ENCODE measurements around the gene NUDT3. TPM values are rescaled to one million over a fixed set of nuclear protein-coding genes. Genes with fewer than 3 reads are reported as not detected.
"Not testable (repeated sequence)": the region's sequence is repeated elsewhere in the genome, so short reads cannot be mapped to it uniquely, and the experiment has no call there.

NUDT3 gene
- total and polyA plus RNA-seq, 3 experiments from 2014 or later, result 9.7 to 16.8 (median 16.6) TPM

- peaks cover 6% of the 10 kb centered on the region for H3K4me1 ChIP-seq (ENCODE audit: insufficient read depth, low read length)
- no peak overlapping the region for H3K4me3 ChIP-seq (ENCODE audit: low read length)
- no peaks in the 10 kb centered on the region for H3K27me3 ChIP-seq (ENCODE audit: insufficient read depth, low read length, poor library complexity, severe bottlenecking)
- H3K9me3 Mint-ChIP-seq, result no peaks in the 10 kb centered on the region
- H3K27me3 Mint-ChIP-seq, result no peaks in the 10 kb centered on the region
- H3K4me1 Mint-ChIP-seq, result peaks cover 22 to 45% (median 42%) of the 10 kb centered on the region in 3 donors
- ChIA-PET POLR2A (no interaction called here), CTCF (interaction anchor here (1.5 to 1.6 kb wide), 2 partner anchors 12 to 89 kb away, joined by 3 to 6 read pairs; no protein-coding TSS in a partner anchor)
- peaks cover 0 to 48% (median 4%) of the 10 kb centered on the region in 3 donors for H3K36me3 Mint-ChIP-seq
- no peak overlapping the region for H3K27ac ChIP-seq (ENCODE audit: low read depth, low read length)
- no peak overlapping the region for H3K4me3 Mint-ChIP-seq
- DNase-seq, result no peak
- H3K9me3 ChIP-seq (ENCODE audit: low read length), result no peaks in the 10 kb centered on the region
- H3K27ac Mint-ChIP-seq, result no peak overlapping the region
- H3K36me3 ChIP-seq (ENCODE audit: insufficient read depth, low read length), result no peaks in the 10 kb centered on the region
Measured at GRCh38 chr6:34338811-34339210, 53.7 kb downstream of the NUDT3 start.

- Histone ChIP-seq H3K36me3 (ENCODE audit: insufficient read depth, low read length) (no peaks in the 10 kb centered on the region), H3K4me1 (ENCODE audit: insufficient read depth, low read length) (peaks cover 6% of the 10 kb centered on the region), H3K27ac (ENCODE audit: low read depth, low read length) (no peak overlapping the region), H3K27me3 (ENCODE audit: insufficient read depth, low read length, poor library complexity, severe bottlenecking) (no peaks in the 10 kb centered on the region), H3K9me3 (ENCODE audit: low read length) (no peaks in the 10 kb centered on the region), H3K4me3 (ENCODE audit: low read length) (no peak overlapping the region)
- Mint-ChIP-seq H3K27me3 (no peaks in the 10 kb centered on the region), H3K36me3 (peaks cover 0 to 50% (median 4%) of the 10 kb centered on the region in 3 donors), H3K4me1 (peaks cover 21 to 44% (median 38%) of the 10 kb centered on the region in 3 donors), H3K4me3 (no peak overlapping the region), H3K27ac (peak overlapping the region in 3 of 8 donors; percentile 5 to 45 (median 24)), H3K9me3 (no peaks in the 10 kb centered on the region)
- no peak for DNase-seq
- ChIA-PET CTCF (interaction anchor here (1.5 to 1.6 kb wide), 2 partner anchors 12 to 89 kb away, joined by 3 to 6 read pairs; no protein-coding TSS in a partner anchor), POLR2A (no interaction called here)
Measured at GRCh38 chr6:34338377-34338776, 54.1 kb downstream of the NUDT3 start.

DNA sequence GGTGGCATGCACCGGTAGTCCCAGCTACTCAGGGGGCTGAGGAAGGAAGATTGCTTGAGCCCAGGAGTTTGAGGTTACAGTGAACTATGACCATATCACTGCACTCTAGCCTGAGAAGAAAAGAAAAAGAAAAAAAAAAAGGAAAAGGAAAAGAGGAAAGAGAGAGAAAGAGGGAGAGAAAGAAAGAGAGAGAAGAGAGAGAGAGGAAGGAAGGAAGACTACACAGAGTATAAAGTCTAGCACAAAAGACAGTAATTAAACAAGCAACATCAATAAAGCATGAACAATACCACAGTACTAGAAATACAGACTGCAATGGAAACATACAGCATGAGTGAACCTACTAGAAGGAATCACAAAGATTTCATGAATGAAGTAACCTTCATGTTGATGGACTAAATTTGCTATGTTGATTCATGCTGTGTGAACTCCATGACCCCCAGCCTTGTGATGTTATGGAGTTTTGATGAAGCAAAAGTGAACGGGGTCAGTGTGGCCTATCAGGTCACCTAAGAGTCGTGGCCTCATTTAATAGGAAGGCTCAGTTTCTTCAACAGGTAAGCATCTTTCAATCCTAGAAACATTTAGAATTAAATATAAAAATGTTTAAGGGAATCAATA, 57.6 kb downstream of the NUDT3 start:
- DNase-seq, result no peak
- Mint-ChIP-seq H3K4me3 (no peak overlapping the region), H3K9me3 (no peaks in the 10 kb centered on the region), H3K27ac (peak overlapping the region in 2 of 8 donors; percentile 51 to 58), H3K27me3 (no peaks in the 10 kb centered on the region), H3K36me3 (peaks cover 5 to 41% (median 11%) of the 10 kb centered on the region in 3 donors), H3K4me1 (peaks cover 20 to 40% (median 28%) of the 10 kb centered on the region in 3 donors)
- Histone ChIP-seq H3K9me3 (ENCODE audit: low read length) (no peaks in the 10 kb centered on the region), H3K27ac (ENCODE audit: low read depth, low read length) (no peak overlapping the region), H3K36me3 (ENCODE audit: insufficient read depth, low read length) (no peaks in the 10 kb centered on the region), H3K4me3 (ENCODE audit: low read length) (no peak overlapping the region), H3K4me1 (ENCODE audit: insufficient read depth, low read length) (peaks cover 6% of the 10 kb centered on the region), H3K27me3 (ENCODE audit: insufficient read depth, low read length, poor library complexity, severe bottlenecking) (no peaks in the 10 kb centered on the region)
- ChIA-PET POLR2A (no interaction called here), CTCF (no interaction called here)

DNA sequence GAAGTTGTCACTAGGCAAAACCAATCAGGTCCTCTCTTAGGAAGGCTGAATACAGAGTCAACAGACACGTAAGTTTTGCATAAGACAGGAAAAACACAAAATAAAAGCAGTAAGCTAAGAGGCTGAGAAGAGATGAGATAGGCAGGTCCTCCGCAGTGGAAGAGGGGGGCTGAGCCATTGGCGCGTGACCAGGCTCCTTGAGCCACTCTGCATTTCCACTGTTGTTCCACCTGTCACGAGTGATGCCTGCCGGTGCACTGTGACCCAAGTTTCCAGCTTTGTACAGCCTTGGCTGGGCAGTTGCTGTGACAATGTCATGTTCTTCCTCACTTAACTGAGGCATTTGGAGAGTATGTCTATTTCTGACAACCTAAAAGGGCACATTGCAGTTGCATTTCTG, 58.6 kb downstream of the NUDT3 start:
- H3K27ac Mint-ChIP-seq, result peak overlapping the region in 1 of 8 donors; percentile 68
- no peak overlapping the region for H3K27ac ChIP-seq (ENCODE audit: low read depth, low read length)
- no peaks in the 10 kb centered on the region for H3K9me3 Mint-ChIP-seq
- peaks cover 6% of the 10 kb centered on the region for H3K4me1 ChIP-seq (ENCODE audit: insufficient read depth, low read length)
- no peaks in the 10 kb centered on the region for H3K9me3 ChIP-seq (ENCODE audit: low read length)
- H3K4me1 Mint-ChIP-seq, result peaks cover 19 to 38% (median 23%) of the 10 kb centered on the region in 3 donors
- POLR2A ChIA-PET, result no interaction called here
- no peaks in the 10 kb centered on the region for H3K36me3 ChIP-seq (ENCODE audit: insufficient read depth, low read length)
- H3K36me3 Mint-ChIP-seq, result peaks cover 5 to 35% (median 11%) of the 10 kb centered on the region in 3 donors
- no peak overlapping the region for H3K4me3 Mint-ChIP-seq
- DNase-seq, result no peak
- H3K27me3 ChIP-seq (ENCODE audit: insufficient read depth, low read length, poor library complexity, severe bottlenecking), result no peaks in the 10 kb centered on the region
- CTCF ChIA-PET, result no interaction called here
- no peak overlapping the region for H3K4me3 ChIP-seq (ENCODE audit: low read length)
- no peaks in the 10 kb centered on the region for H3K27me3 Mint-ChIP-seq

DNA sequence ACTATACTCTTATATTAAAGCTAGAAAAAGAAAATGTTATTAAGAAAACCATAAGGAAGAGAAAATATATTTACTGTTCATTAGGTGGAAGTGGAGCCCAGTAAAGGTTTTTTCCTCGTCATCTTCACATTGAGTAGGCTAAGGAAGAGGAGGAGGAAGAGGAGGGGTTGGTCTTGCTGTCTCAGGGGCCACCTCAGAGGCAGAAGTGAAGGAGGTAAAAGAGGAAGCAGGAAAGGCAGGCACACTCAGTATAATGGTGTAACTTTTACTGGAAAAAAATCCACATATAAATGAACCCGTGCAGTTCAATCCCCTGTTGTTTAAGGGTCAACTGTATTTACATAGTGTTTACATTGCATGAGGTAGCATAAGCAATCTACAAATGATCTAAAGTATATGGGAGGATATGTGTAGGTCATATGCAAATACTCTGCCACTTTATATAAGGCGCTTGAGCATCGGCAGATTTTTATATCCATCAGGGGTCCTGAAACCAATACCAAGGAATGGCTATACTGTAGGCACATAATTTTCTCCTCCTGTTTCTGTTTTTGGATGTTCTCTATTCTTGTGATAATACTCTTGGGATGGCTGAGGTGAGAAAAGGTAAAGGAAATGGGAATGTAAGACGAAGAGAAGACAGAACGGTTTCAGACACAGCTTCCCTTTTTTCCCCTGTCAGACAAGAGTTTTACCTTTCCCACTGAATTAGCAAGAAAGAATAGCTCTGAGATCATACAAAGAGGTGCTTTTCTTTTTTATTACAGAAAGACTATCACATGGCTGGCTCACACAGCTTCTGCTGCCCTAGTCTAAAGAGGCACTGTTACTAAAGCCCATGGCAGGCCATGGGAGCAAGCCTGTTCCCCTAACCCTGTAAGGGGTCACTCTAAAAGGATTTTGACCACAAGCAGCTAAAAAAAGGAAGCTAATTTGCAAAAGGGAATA, 59.9 kb downstream of the NUDT3 start:
- no peak overlapping the region for H3K27ac ChIP-seq (ENCODE audit: low read depth, low read length)
- H3K27me3 ChIP-seq (ENCODE audit: insufficient read depth, low read length, poor library complexity, severe bottlenecking), result no peaks in the 10 kb centered on the region
- H3K9me3 ChIP-seq (ENCODE audit: low read length), result no peaks in the 10 kb centered on the region
- CTCF ChIA-PET, result no interaction called here
- Mint-ChIP-seq H3K27ac (no peak overlapping the region), H3K4me1 (peaks cover 9 to 33% (median 9%) of the 10 kb centered on the region in 3 donors), H3K27me3 (no peaks in the 10 kb centered on the region), H3K9me3 (no peaks in the 10 kb centered on the region), H3K36me3 (peaks cover 5 to 27% (median 11%) of the 10 kb centered on the region in 3 donors), H3K4me3 (no peak overlapping the region)
- peaks cover 2% of the 10 kb centered on the region for H3K4me1 ChIP-seq (ENCODE audit: insufficient read depth, low read length)
- DNase-seq, result no peak
- H3K36me3 ChIP-seq (ENCODE audit: insufficient read depth, low read length), result no peaks in the 10 kb centered on the region
- no peak overlapping the region for H3K4me3 ChIP-seq (ENCODE audit: low read length)
- POLR2A ChIA-PET, result no interaction called here

DNA sequence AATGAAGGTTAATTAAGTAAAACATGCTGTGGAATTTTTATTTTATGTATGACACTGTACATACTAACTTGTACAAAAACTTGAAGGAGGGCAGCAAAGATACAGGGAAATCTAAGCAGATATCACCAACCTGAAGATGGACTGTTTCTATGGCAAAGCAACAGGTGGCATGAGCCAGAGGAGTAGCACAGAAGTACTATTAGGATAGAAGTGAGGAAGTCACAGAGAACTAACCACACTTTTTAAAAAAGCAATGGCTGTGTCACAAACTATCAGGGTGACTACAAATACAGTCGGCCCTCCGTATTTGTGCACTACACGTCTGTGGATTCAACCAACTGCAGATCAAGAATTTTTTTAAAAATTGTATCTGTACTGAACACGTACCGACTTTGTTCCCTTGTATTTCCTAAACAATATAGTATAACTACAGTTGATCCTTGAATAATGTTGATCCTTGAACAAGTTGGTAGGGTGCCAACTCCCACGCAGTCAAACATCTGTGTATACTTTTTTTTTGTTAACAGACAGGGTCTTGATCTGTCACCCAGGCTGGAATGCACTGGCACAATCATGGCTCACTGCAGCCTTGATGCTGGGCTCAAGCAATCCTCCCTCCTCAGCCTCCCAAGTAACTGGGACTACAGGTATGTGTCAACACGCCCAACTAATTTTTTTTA, 61.0 kb downstream of the NUDT3 start:
- Mint-ChIP-seq H3K4me3 (no peak overlapping the region), H3K4me1 (peaks cover 6 to 26% (median 6%) of the 10 kb centered on the region in 3 donors), H3K27me3 (no peaks in the 10 kb centered on the region), H3K9me3 (no peaks in the 10 kb centered on the region), H3K27ac (peak overlapping the region in 2 of 8 donors; percentile 2 to 19), H3K36me3 (peaks cover 5 to 29% (median 12%) of the 10 kb centered on the region in 3 donors)
- Histone ChIP-seq H3K27ac (ENCODE audit: low read depth, low read length) (no peak overlapping the region), H3K27me3 (ENCODE audit: insufficient read depth, low read length, poor library complexity, severe bottlenecking) (no peaks in the 10 kb centered on the region), H3K36me3 (ENCODE audit: insufficient read depth, low read length) (no peaks in the 10 kb centered on the region), H3K4me3 (ENCODE audit: low read length) (no peak overlapping the region), H3K9me3 (ENCODE audit: low read length) (no peaks in the 10 kb centered on the region), H3K4me1 (ENCODE audit: insufficient read depth, low read length) (no peaks in the 10 kb centered on the region)
- DNase-seq, result no peak
- ChIA-PET CTCF (no interaction called here), POLR2A (no interaction called here)

- H3K27ac Mint-ChIP-seq; DNase-seq; CTCF ChIA-PET; H3K27ac ChIP-seq (ENCODE audit: low read depth, low read length); H3K27me3 Mint-ChIP-seq; POLR2A ChIA-PET; H3K27me3 ChIP-seq (ENCODE audit: insufficient read depth, low read length, poor library complexity, severe bottlenecking); H3K9me3 Mint-ChIP-seq; H3K36me3 ChIP-seq (ENCODE audit: insufficient read depth, low read length); H3K4me3 Mint-ChIP-seq; H3K4me3 ChIP-seq (ENCODE audit: low read length); H3K9me3 ChIP-seq (ENCODE audit: low read length); H3K4me1 ChIP-seq (ENCODE audit: insufficient read depth, low read length): not testable (repeated sequence)
- peaks cover 6 to 26% (median 8%) of the 10 kb centered on the region in 3 donors for H3K4me1 Mint-ChIP-seq
- peaks cover 5 to 24% (median 12%) of the 10 kb centered on the region in 3 donors for H3K36me3 Mint-ChIP-seq
Measured at GRCh38 chr6:34329814-34330213, 62.7 kb downstream of the NUDT3 start.
